T-helper 1 cell treated with Interleukin-12 subunit alpha and Interleukin-12 subunit beta and Interleukin-4 antibody, amounts not matched to agents 30 μg/mL and 1 μg/mL, for 36 hours (primary cell): ENCODE data around the gene MT1G.
"Not testable (repeated sequence)": the region's sequence is repeated elsewhere in the genome, so short reads cannot be mapped to it uniquely, and the experiment has no call there.

Source experiments
- H3K27ac Mint-ChIP-seq: one replicate; pipeline ENCODE4 v1.8.0; 2021; ENCODE audit warnings: mild to moderate bottlenecking, mixed read lengths
- H3K27me3 Mint-ChIP-seq: one replicate; pipeline ENCODE4 v1.8.0; 2021; ENCODE audit warnings: low read depth, mixed read lengths
- H3K36me3 Mint-ChIP-seq: one replicate; pipeline ENCODE4 v1.8.0; 2021; ENCODE audit warnings: low read depth, mixed read lengths
- H3K4me1 Mint-ChIP-seq: one replicate; pipeline ENCODE4 v1.8.0; 2021; ENCODE audit warnings: low read depth, mixed read lengths
- H3K4me3 Mint-ChIP-seq: one replicate; pipeline ENCODE4 v1.8.0; 2021; ENCODE audit warnings: mild to moderate bottlenecking, moderate library complexity, mixed read lengths
- H3K9me3 Mint-ChIP-seq: one replicate; pipeline ENCODE4 v1.8.0; 2021; ENCODE audit warnings: mixed read lengths

MT1G gene

DNA sequence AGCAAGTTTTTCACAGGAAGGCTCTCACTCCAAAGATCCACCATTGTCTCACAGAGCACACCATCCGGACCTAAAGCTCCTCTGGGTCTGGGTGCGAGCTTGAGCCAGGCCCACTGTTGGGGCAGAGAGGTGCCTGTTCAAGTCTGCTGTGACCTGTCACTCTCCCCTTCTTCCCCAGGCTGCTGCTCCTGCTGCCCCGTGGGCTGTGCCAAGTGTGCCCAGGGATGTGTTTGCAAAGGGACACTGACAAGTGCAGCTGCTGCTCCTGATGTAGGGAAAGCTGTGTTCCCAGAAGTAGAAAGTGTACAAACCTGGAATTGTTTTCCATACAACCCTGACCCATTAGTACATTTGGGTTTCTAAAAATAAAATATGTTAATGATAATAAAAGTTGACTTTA lies 9.6 kb upstream of the MT1G start:
- H3K27ac Mint-ChIP-seq, result no peak overlapping the region
- H3K4me3 Mint-ChIP-seq, result no peak overlapping the region
- H3K9me3 Mint-ChIP-seq, result no peaks in the 10 kb centered on the region
- peaks cover 25% of the 10 kb centered on the region for H3K4me1 Mint-ChIP-seq
- H3K36me3 Mint-ChIP-seq, result no peaks in the 10 kb centered on the region
- H3K27me3 Mint-ChIP-seq, result peaks cover 33% of the 10 kb centered on the region

DNA sequence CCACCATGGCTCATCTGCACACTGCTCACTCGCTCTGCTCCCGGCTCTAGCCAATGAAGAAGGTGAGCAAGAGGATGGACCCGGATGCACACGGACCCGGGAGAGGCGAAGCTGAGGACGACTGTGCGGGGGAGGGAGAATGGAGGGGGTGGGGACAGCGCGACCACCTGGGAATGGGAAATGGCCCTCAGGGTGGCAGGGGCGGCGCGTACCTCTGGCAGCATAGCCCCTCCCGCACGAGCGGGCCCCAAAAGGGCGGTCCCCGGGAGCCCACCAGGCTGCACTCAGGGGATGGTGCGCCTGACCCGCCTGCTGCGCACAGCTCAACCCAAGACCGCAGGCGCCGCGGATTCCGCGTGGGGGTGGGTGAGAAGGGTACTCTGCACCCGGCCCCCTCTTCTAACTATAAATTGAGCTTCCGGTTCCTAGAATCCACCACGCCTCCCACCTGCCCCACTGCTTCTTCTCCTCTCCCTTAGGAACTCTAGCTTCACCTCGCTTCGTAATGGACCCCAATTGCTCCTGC lies 7.9 kb upstream of the MT1G start:
- Mint-ChIP-seq H3K4me1 (peaks cover 16% of the 10 kb centered on the region), H3K27ac (no peak overlapping the region), H3K36me3 (no peaks in the 10 kb centered on the region), H3K9me3 (no peaks in the 10 kb centered on the region), H3K4me3 (peak overlapping the region; percentile 74), H3K27me3 (peaks cover 51% of the 10 kb centered on the region)

DNA sequence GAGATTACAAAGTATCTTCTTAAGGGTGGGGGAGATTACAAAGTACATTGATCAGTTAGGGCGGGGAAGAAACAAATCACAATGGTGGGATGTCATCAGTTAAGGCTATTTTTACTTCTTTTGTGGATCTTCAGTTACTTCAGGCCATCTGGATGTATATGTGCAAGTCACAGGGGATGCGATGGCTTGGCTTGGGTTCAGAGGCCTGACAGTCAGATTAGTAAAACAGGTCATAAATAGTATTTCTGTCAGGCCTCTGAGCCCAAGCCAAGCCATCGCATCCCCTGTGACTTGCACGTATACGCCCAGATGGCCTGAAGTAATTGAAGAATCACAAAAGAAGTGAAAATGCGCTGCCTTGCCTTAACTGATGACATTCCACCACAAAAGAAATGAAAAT lies 6.7 kb upstream of the MT1G start:
- H3K4me1 Mint-ChIP-seq, result peaks cover 18% of the 10 kb centered on the region
- not testable (repeated sequence) for H3K9me3 Mint-ChIP-seq, H3K36me3 Mint-ChIP-seq, H3K4me3 Mint-ChIP-seq, H3K27ac Mint-ChIP-seq
- peaks cover 61% of the 10 kb centered on the region for H3K27me3 Mint-ChIP-seq

DNA sequence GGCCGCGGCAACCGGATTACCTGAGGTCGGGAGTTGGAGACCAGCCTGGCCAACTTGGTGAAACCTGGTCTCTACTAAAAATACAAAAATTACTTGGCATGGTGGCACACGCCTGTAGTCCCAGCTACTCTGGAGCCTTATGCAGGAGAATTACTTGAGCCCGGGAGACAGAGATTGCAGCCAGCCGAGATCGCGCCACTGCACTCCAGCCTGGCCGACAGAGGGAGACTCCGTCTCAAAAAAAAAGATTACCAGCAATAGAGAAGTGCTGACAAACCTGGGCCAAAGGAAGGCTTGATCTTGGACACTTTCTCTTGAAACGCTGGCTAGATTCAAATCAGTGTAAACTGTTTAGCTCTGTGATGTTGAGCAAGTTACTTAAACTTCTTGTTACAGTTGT lies 6.1 kb upstream of the MT1G start:
- Mint-ChIP-seq H3K4me3 (no peak overlapping the region), H3K27me3 (peaks cover 68% of the 10 kb centered on the region), H3K27ac (no peak overlapping the region)

DNA sequence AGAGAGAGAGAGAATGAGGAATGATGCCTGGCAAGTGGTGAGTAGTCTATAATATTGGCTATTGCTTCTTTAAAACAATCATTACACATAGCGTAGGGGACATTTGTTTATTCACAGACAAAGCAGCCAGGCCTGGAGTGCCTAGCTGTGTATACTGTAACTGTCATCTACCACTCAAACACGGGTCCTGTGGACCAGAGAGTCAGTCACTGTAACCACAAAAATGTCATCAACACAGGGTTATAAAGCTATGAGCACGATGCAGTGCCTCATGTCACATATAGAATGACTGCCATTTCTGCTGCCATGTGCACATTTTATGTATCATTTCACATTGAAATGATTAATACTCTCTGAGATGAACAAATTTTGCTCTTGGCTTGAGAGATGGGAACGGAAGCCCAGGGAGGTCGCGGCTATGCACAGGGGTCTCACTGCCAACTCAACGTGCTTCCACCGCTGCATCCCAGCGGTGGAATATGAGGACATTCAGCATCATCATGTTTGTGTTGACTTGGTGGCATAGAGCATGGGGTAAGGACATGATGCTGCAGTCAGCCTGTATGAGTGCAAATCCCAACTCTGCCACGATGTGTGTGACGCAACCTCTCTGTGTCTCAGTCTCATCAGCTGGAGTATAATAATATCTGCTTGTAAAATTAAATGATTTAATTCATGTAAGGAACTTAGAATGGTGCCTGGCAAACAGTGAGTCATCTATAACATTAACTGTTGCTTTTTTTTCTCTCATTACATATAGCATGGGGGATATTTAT lies 5.1 kb upstream of the MT1G start:
- Mint-ChIP-seq H3K36me3 (peaks cover 4% of the 10 kb centered on the region), H3K4me3 (no peak overlapping the region), H3K27me3 (peaks cover 77% of the 10 kb centered on the region), H3K4me1 (peaks cover 28% of the 10 kb centered on the region), H3K9me3 (no peaks in the 10 kb centered on the region), H3K27ac (no peak overlapping the region)

More for the DNA sequence above, 6.1 kb upstream of the MT1G start:
- Mint-ChIP-seq H3K4me1 (peaks cover 23% of the 10 kb centered on the region), H3K36me3 (no peaks in the 10 kb centered on the region), H3K9me3 (no peaks in the 10 kb centered on the region)

GRCh38 chr16:56672171-56672570 lies 4.3 kb upstream of the MT1G start:
- peaks cover 34% of the 10 kb centered on the region for H3K4me1 Mint-ChIP-seq
- H3K36me3 Mint-ChIP-seq, H3K4me3 Mint-ChIP-seq, H3K9me3 Mint-ChIP-seq, H3K27ac Mint-ChIP-seq: not testable (repeated sequence)
- peaks cover 84% of the 10 kb centered on the region for H3K27me3 Mint-ChIP-seq

GRCh38 chr16:56671691-56672090 lies 3.8 kb upstream of the MT1G start:
- not testable (repeated sequence) for H3K27ac Mint-ChIP-seq, H3K9me3 Mint-ChIP-seq, H3K4me3 Mint-ChIP-seq, H3K36me3 Mint-ChIP-seq
- H3K27me3 Mint-ChIP-seq, result peaks cover 85% of the 10 kb centered on the region
- peaks cover 34% of the 10 kb centered on the region for H3K4me1 Mint-ChIP-seq

DNA sequence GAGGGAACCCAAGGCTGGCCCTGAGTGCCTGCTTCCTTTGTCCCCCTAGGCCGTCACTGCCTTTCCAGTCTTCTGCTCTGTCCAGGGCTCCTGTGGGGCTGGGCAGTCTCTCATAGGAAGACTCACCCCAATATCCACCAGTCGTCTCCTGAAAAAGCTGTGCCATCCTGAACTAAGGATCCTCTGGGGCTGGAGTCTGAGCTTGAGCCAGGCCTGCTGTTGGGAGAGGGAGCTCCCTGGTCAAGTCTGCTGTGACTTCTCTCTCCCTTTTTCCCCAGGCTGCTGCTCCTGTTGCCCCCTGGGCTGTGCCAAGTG lies 2.7 kb upstream of the MT1G start:
- Mint-ChIP-seq H3K9me3 (no peaks in the 10 kb centered on the region), H3K4me3 (no peak overlapping the region), H3K36me3 (peaks cover 4% of the 10 kb centered on the region), H3K27me3 (peaks cover 87% of the 10 kb centered on the region), H3K4me1 (peaks cover 31% of the 10 kb centered on the region), H3K27ac (no peak overlapping the region)

DNA sequence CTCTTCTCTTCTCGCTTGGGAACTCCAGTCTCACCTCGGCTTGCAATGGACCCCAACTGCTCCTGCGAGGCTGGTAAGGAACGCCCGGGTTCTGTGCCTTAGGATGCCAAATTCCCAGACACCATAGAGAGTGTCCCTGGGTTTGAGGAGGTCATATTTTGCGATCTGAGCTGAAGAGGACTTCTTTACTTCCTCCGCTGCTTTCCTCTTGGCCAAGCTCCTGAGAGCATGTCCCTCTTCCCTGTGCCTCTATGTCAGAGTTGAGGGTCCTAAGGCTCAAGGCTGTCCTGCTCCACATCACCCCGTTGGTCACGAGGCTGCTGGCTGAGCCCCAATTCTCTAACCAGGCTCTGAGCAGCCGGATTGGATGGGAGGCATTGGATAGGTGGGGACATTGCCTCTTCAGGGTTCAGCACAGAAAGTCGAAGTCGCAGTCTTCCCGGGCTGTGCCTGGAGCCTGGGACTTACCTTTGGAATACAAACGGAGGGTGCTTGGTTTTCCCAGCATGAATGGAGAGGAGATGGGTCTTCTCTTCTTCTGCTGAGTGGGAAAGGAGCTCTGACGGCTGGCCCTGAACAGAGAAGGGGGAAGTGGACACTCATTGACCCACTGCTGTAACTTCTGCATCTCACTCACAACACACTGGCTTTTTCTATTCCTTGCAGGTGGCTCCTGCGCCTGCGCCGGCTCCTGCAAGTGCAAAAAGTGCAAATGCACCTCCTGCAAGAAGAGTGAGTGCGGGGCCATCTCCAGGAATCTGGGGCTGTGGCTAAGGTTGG lies 2.2 kb upstream of the MT1G start:
- Mint-ChIP-seq H3K9me3 (no peaks in the 10 kb centered on the region), H3K27ac (no peak overlapping the region), H3K27me3 (peaks cover 87% of the 10 kb centered on the region), H3K36me3 (peaks cover 4% of the 10 kb centered on the region), H3K4me1 (peaks cover 27% of the 10 kb centered on the region), H3K4me3 (peak overlapping the region; percentile 14)

DNA sequence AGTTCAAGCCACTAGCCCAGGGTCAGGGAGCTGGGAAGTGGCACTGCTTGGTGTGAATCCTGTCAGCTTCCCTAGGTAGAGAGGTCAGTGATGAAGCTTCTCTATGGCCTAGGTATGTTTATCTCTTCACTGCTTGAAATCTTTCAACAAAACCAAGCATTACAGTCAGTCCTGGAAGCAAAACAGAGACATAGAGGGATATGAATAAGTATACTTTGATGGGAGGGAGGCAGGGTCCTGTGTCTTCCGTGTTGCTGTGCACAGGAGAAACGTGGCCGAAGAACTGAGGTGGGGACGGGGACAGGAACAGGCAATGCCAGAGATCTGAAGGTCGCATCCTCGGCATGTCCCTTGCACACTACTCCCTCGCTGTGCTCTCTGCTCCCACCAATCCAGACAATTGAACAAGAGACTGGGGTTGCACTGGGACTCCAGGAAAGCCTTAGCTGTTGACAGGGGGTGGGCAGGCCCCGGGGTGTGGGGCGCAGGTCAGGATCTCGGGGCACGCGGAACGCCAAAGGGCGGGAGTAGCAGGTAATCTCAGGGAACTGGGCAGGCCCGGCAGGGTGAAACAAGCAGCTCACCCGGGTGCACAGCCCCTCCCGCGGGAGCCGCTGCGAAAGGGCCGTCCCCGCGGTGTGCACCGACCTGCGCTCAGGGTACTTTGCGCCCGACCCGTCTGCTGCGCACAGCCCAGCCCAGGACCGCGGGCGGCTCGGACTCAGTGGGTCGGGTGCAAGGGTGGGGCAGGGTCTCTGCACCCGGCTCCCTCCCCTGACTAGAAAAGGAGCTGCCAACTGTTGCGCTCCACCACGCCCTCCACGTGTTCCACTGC lies 1.4 kb upstream of the MT1G start, which contains the start of gene MT1H:
Gene MT1H (plus strand): TSS at position 810 of the 835 bp plus-strand sequence. CDS start 71 bp downstream, outside the sequence.
- peaks cover 87% of the 10 kb centered on the region for H3K27me3 Mint-ChIP-seq
- no peaks in the 10 kb centered on the region for H3K9me3 Mint-ChIP-seq
- peaks cover 4% of the 10 kb centered on the region for H3K36me3 Mint-ChIP-seq
- no peak within 1 kb of the TSS for H3K27ac Mint-ChIP-seq
- H3K4me3 Mint-ChIP-seq, result peak within 1 kb of the TSS; percentile 14
- H3K4me1 Mint-ChIP-seq, result peaks cover 23% of the 10 kb centered on the region

- H3K9me3 Mint-ChIP-seq, H3K36me3 Mint-ChIP-seq, H3K4me3 Mint-ChIP-seq, H3K27ac Mint-ChIP-seq: not testable (repeated sequence)
- peaks cover 70% of the 10 kb centered on the region for H3K27me3 Mint-ChIP-seq
- peaks cover 34% of the 10 kb centered on the region for H3K4me1 Mint-ChIP-seq
Measured at GRCh38 chr16:56665286-56666261, 2.3 kb downstream of the MT1G start.

DNA sequence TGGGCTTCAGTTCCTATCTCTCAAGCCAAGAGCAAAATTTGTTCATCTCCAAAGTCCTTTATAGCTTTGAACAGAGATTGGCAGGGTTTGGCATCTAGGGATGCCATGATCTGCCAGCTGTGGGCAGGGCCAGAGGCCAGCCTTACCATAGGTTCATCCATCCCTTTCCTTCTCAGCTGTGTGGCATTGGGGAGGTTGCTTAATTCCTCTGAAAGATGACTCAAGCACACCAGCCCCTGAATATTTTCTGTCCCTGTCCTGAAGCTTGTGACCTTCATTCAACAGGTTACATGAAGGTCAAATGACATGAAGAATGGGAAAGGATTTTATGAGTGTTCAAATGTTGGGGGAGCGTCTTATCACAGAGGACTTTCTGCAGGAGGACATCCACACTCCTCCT lies 3.4 kb downstream of the MT1G start:
- Mint-ChIP-seq H3K4me3 (no peak overlapping the region), H3K27me3 (peaks cover 65% of the 10 kb centered on the region), H3K4me1 (peaks cover 31% of the 10 kb centered on the region), H3K27ac (no peak overlapping the region), H3K36me3 (peaks cover 10% of the 10 kb centered on the region), H3K9me3 (no peaks in the 10 kb centered on the region)
